Mucosa of stomach (tissue), 1 donor: ENCODE data around the gene SCFD2.

ENCODE experiments used
- H3K27me3 ChIP-seq: one replicate; pipeline ENCODE4 v1.7.0; 2013; ENCODE audit warnings: mild to moderate bottlenecking, low read length; ENCODE audit not compliant: control insufficient read depth, insufficient read depth
- H3K36me3 ChIP-seq: one replicate; pipeline ENCODE4 v1.7.0; 2013; ENCODE audit warnings: low read length; ENCODE audit not compliant: control insufficient read depth, insufficient read depth
- H3K4me1 ChIP-seq: one replicate; pipeline ENCODE4 v1.7.0; 2013; ENCODE audit warnings: mild to moderate bottlenecking, low read length; ENCODE audit not compliant: control insufficient read depth, insufficient read depth
- H3K4me3 ChIP-seq: one replicate; pipeline ENCODE4 v1.7.0; 2013; ENCODE audit warnings: low read length
- H3K9ac ChIP-seq: one replicate; pipeline ENCODE4 v1.7.0; 2013; ENCODE audit warnings: mild to moderate bottlenecking, low read length, moderate library complexity
- H3K9me3 ChIP-seq: one replicate; pipeline ENCODE4 v1.7.0; 2013; ENCODE audit warnings: mild to moderate bottlenecking, low read length, moderate library complexity; ENCODE audit not compliant: control insufficient read depth
- donor health status: Pancreatic carcinoma.

SCFD2 gene

GRCh38 chr4:53100501-53101190 is 265.2 kb downstream of the SCFD2 start:
- H3K9me3 ChIP-seq: no peaks in the 10 kb centered on the region
- no peaks in the 10 kb centered on the region for H3K36me3 ChIP-seq
- no peak overlapping the region for H3K4me3 ChIP-seq
- no peaks in the 10 kb centered on the region for H3K4me1 ChIP-seq
- no peak overlapping the region for H3K9ac ChIP-seq
- H3K27me3 ChIP-seq: no peaks in the 10 kb centered on the region

GRCh38 chr4:53098681-53099121 is 267.2 kb downstream of the SCFD2 start:
- Histone ChIP-seq H3K4me3 (no peak overlapping the region), H3K27me3 (no peaks in the 10 kb centered on the region), H3K36me3 (no peaks in the 10 kb centered on the region), H3K9me3 (no peaks in the 10 kb centered on the region), H3K4me1 (no peaks in the 10 kb centered on the region), H3K9ac (no peak overlapping the region)

- Histone ChIP-seq H3K4me1 (no peaks in the 10 kb centered on the region), H3K9ac (no peak overlapping the region), H3K4me3 (no peak overlapping the region), H3K9me3 (no peaks in the 10 kb centered on the region), H3K36me3 (no peaks in the 10 kb centered on the region), H3K27me3 (no peaks in the 10 kb centered on the region)
These were observed 271.8 kb downstream of the SCFD2 start for GRCh38 chr4:53094040-53094439.

GRCh38 chr4:53089936-53090729 is 275.7 kb downstream of the SCFD2 start:
- Histone ChIP-seq H3K9ac (no peak overlapping the region), H3K4me1 (no peaks in the 10 kb centered on the region), H3K27me3 (no peaks in the 10 kb centered on the region), H3K36me3 (no peaks in the 10 kb centered on the region), H3K9me3 (no peaks in the 10 kb centered on the region), H3K4me3 (no peak overlapping the region)

DNA sequence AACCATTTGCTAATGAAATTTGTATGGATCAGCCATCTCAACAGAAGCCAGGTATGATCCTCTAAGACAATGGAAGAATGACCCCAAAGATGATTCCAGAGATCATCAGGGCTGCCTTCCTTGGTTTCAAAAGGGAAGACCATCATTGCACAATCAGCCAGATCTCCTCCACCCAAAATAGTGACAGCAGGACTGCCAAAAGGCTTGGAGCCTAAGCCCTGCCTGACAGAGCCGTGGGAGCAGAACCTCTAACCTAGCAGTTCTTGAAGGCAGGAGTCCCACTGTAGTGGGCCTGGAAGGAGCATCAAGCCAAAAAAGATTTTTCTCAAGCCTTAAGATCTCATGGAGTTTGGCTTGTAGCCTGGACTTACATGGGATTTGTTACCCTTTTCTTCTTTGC is 277.7 kb downstream of the SCFD2 start:
- no peak overlapping the region for H3K9ac ChIP-seq
- no peaks in the 10 kb centered on the region for H3K9me3 ChIP-seq
- no peak overlapping the region for H3K4me3 ChIP-seq
- no peaks in the 10 kb centered on the region for H3K36me3 ChIP-seq
- no peaks in the 10 kb centered on the region for H3K4me1 ChIP-seq
- H3K27me3 ChIP-seq: no peaks in the 10 kb centered on the region

DNA sequence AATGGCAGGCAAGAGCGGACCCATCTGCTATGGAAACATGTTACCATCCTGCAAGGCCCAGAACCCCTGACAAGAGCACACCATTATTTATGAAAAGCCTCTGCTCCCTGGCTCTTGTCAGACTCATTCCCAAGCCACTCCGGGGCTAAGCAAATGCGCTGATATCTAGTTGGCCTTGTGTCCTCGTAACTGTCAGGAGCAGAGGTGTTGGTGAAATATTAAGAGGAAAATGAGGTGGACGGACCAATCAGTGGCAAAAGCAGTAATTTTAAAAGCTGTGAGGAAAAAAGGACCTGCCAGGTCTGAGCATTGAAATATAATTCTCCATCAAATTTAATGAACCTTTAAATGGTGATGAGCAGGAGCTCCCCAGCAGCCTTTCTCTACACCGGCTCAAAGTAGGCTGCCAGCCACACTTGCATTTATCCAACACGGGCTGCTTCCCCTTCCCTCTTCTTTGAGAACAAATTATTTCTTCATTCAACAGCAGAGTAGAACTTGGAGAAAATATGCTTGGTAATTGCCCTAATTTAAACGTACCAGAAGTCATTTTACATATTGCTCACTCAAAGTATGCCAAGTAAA is 289.4 kb downstream of the SCFD2 start:
- Histone ChIP-seq H3K9me3 (no peaks in the 10 kb centered on the region), H3K4me1 (no peaks in the 10 kb centered on the region), H3K4me3 (no peak overlapping the region), H3K9ac (no peak overlapping the region), H3K27me3 (no peaks in the 10 kb centered on the region), H3K36me3 (no peaks in the 10 kb centered on the region)

- Histone ChIP-seq H3K27me3 (no peaks in the 10 kb centered on the region), H3K9ac (no peak overlapping the region), H3K4me1 (no peaks in the 10 kb centered on the region), H3K4me3 (no peak overlapping the region), H3K36me3 (no peaks in the 10 kb centered on the region), H3K9me3 (no peaks in the 10 kb centered on the region)
These were observed 290.6 kb downstream of the SCFD2 start for GRCh38 chr4:53075162-53075785.

GRCh38 chr4:53068755-53069330 is 297.0 kb downstream of the SCFD2 start:
- H3K9ac ChIP-seq: no peak overlapping the region
- no peak overlapping the region for H3K4me3 ChIP-seq
- peaks cover 11% of the 10 kb centered on the region for H3K4me1 ChIP-seq
- no peaks in the 10 kb centered on the region for H3K9me3 ChIP-seq
- H3K36me3 ChIP-seq: no peaks in the 10 kb centered on the region
- H3K27me3 ChIP-seq: no peaks in the 10 kb centered on the region

DNA sequence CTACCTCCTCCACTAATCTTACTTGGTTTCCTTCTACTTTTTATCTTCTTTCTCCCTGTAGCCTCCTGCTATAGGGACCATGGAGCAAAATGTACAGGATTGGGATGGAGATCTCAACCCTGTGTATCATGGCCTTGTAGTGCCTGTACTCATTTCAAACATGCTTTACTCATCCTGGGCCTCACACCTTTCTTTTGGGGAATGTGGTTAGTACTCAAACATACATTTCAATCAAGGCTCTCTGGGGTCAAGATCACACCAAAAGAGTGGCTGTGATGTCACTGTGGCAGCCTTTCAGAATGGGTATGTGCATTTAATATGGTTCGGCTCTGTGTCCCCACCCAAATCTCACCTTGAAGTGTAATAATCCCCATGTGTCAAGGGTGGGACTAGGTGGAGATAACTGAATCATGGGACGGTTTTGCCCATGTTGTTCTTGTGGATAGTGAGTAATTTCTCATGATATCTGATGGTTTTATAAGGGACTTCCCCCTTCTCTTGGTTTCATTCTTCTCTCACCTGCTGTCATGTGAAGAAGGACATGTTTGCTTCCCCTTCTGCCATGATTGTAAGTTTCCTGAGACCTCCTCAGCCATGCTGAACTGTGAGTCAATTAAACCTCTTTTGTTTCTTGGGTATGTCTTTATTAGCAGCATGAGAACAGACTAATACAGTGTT is 298.6 kb downstream of the SCFD2 start:
- H3K36me3 ChIP-seq: no peaks in the 10 kb centered on the region
- no peak overlapping the region for H3K4me3 ChIP-seq
- no peaks in the 10 kb centered on the region for H3K27me3 ChIP-seq
- H3K9ac ChIP-seq: no peak overlapping the region
- peaks cover 11% of the 10 kb centered on the region for H3K4me1 ChIP-seq
- H3K9me3 ChIP-seq: no peaks in the 10 kb centered on the region

GRCh38 chr4:53066155-53066554 is 299.7 kb downstream of the SCFD2 start:
- Histone ChIP-seq H3K4me1 (peaks cover 11% of the 10 kb centered on the region), H3K9me3 (no peaks in the 10 kb centered on the region), H3K9ac (no peak overlapping the region), H3K27me3 (no peaks in the 10 kb centered on the region), H3K4me3 (no peak overlapping the region), H3K36me3 (no peaks in the 10 kb centered on the region)

- Histone ChIP-seq H3K4me1 (peaks cover 11% of the 10 kb centered on the region), H3K4me3 (no peak overlapping the region), H3K9me3 (no peaks in the 10 kb centered on the region), H3K9ac (no peak overlapping the region), H3K27me3 (no peaks in the 10 kb centered on the region), H3K36me3 (no peaks in the 10 kb centered on the region)
These were observed 301.3 kb downstream of the SCFD2 start for GRCh38 chr4:53064609-53065008.
